BLaER1 (cell line): ENCODE measurements around the gene TSPAN9.
A peak's percentile ranks its signal among the peaks of the same experiment; 100 is the strongest.

ENCODE experiments used
- H3K27ac ChIP-seq: shearing (Covaris generic); formaldehyde crosslinking; 2 replicates; pipeline ENCODE4 v1.8.1; 2022
- H3K27me3 ChIP-seq: shearing (Covaris generic); formaldehyde crosslinking; 2 replicates; pipeline ENCODE4 v1.8.1; 2022
- H3K36me3 ChIP-seq: shearing (Covaris generic); formaldehyde crosslinking; 2 replicates; pipeline ENCODE4 v1.8.1; 2022
- H3K4me1 ChIP-seq: shearing (Covaris generic); formaldehyde crosslinking; 2 replicates; pipeline ENCODE4 v1.8.1; 2022
- H3K4me2 ChIP-seq: shearing (Covaris generic); formaldehyde crosslinking; 2 replicates; pipeline ENCODE4 v1.8.1; 2022
- H3K4me3 ChIP-seq: shearing (Covaris generic); formaldehyde crosslinking; 2 replicates; pipeline ENCODE4 v1.8.1; 2022
- H3K9ac ChIP-seq: shearing (Covaris generic); formaldehyde crosslinking; 2 replicates; pipeline ENCODE4 v1.8.1; 2022
- H3K9me3 ChIP-seq: shearing (Covaris generic); formaldehyde crosslinking; 2 replicates; pipeline ENCODE4 v1.8.1; 2022
- H4K20me1 ChIP-seq: shearing (Covaris generic); formaldehyde crosslinking; 2 replicates; pipeline ENCODE4 v1.8.1; 2022
- Cebpa-rat ChIP-seq: shearing (Covaris generic); IDR thresholded peaks from 2 replicates; pipeline ENCODE4 v1.8.1; 2022

TSPAN9 gene

GRCh38 chr12:3135522-3136461 is 58.6 kb downstream of the TSPAN9 start:
- H3K9me3 ChIP-seq: no peaks in the 10 kb centered on the region
- H3K4me3 ChIP-seq: no peak overlapping the region
- peaks cover 37% of the 10 kb centered on the region for H4K20me1 ChIP-seq
- H3K9ac ChIP-seq: no peak overlapping the region
- H3K27ac ChIP-seq: no peak overlapping the region
- no peak for TF ChIP-seq Cebpa-rat
- H3K36me3 ChIP-seq: no peaks in the 10 kb centered on the region
- H3K27me3 ChIP-seq: no peaks in the 10 kb centered on the region
- H3K4me2 ChIP-seq: no peak overlapping the region
- H3K4me1 ChIP-seq: peaks cover 79% of the 10 kb centered on the region

GRCh38 chr12:3136641-3137267 is 59.6 kb downstream of the TSPAN9 start:
- H3K9ac ChIP-seq: peak overlapping the region; percentile 29; the same call in 1 of the 2 replicates
- no peak overlapping the region for H3K4me3 ChIP-seq
- H3K27me3 ChIP-seq: no peaks in the 10 kb centered on the region
- 0 out of 2 replicates have a peak overlapping the region, but pooled peaks have one; percentile 40 for H3K27ac ChIP-seq
- TF ChIP-seq Cebpa-rat: no peak
- no peaks in the 10 kb centered on the region for H3K9me3 ChIP-seq
- H3K4me2 ChIP-seq: peak overlapping the region; percentile 61
- peaks cover 32% of the 10 kb centered on the region for H4K20me1 ChIP-seq
- peaks cover 69% of the 10 kb centered on the region for H3K4me1 ChIP-seq
- H3K36me3 ChIP-seq: no peaks in the 10 kb centered on the region

GRCh38 chr12:3137268-3137781 is 60.1 kb downstream of the TSPAN9 start:
- no peak for TF ChIP-seq Cebpa-rat
- no peak overlapping the region for H3K4me3 ChIP-seq
- H3K36me3 ChIP-seq: no peaks in the 10 kb centered on the region
- H3K9ac ChIP-seq: peak overlapping the region; percentile 29; the same call in 1 of the 2 replicates
- peaks cover 34% of the 10 kb centered on the region for H4K20me1 ChIP-seq
- H3K4me1 ChIP-seq: peaks cover 68% of the 10 kb centered on the region
- H3K27ac ChIP-seq: peak overlapping the region; percentile 40; the same call in 1 of the 2 replicates
- no peaks in the 10 kb centered on the region for H3K27me3 ChIP-seq
- no peaks in the 10 kb centered on the region for H3K9me3 ChIP-seq
- H3K4me2 ChIP-seq: peak overlapping the region; percentile 61

- Histone ChIP-seq H3K4me1 (peaks cover 64% of the 10 kb centered on the region), H3K27ac (peak overlapping the region; percentile 40; the same call in 1 of the 2 replicates), H4K20me1 (peaks cover 39% of the 10 kb centered on the region), H3K9me3 (no peaks in the 10 kb centered on the region), H3K36me3 (no peaks in the 10 kb centered on the region), H3K27me3 (no peaks in the 10 kb centered on the region), H3K4me3 (no peak overlapping the region), H3K4me2 (peak overlapping the region; percentile 61), H3K9ac (0 out of 2 replicates have a peak overlapping the region, but pooled peaks have one; percentile 29)
- no peak for TF ChIP-seq Cebpa-rat
These were observed 60.8 kb downstream of the TSPAN9 start for GRCh38 chr12:3137814-3138445.

GRCh38 chr12:3138941-3139511 is 61.8 kb downstream of the TSPAN9 start:
- peaks cover 39% of the 10 kb centered on the region for H4K20me1 ChIP-seq
- no peak overlapping the region for H3K4me3 ChIP-seq
- TF ChIP-seq Cebpa-rat: no peak
- H3K9ac ChIP-seq: 0 out of 2 replicates have a peak overlapping the region, but pooled peaks have one; percentile 19
- H3K4me2 ChIP-seq: peak overlapping the region; percentile 61
- H3K4me1 ChIP-seq: peaks cover 53% of the 10 kb centered on the region
- H3K36me3 ChIP-seq: no peaks in the 10 kb centered on the region
- peak overlapping the region; percentile 18; the same call in 1 of the 2 replicates for H3K27ac ChIP-seq
- H3K27me3 ChIP-seq: no peaks in the 10 kb centered on the region
- no peaks in the 10 kb centered on the region for H3K9me3 ChIP-seq

GRCh38 chr12:3139760-3140159 is 62.6 kb downstream of the TSPAN9 start:
- Histone ChIP-seq H3K27ac (no peak overlapping the region), H3K9ac (no peak overlapping the region), H3K9me3 (no peaks in the 10 kb centered on the region), H3K4me2 (peak overlapping the region; percentile 61; the same call in 1 of the 2 replicates), H3K4me3 (no peak overlapping the region), H4K20me1 (peaks cover 36% of the 10 kb centered on the region), H3K27me3 (no peaks in the 10 kb centered on the region), H3K36me3 (no peaks in the 10 kb centered on the region), H3K4me1 (peaks cover 46% of the 10 kb centered on the region)
- TF ChIP-seq Cebpa-rat: no peak

- H3K4me3 ChIP-seq: no peak overlapping the region
- no peak overlapping the region for H3K9ac ChIP-seq
- TF ChIP-seq Cebpa-rat: no peak
- H4K20me1 ChIP-seq: peaks cover 33% of the 10 kb centered on the region
- H3K4me2 ChIP-seq: no peak overlapping the region
- no peaks in the 10 kb centered on the region for H3K36me3 ChIP-seq
- no peak overlapping the region for H3K27ac ChIP-seq
- H3K9me3 ChIP-seq: no peaks in the 10 kb centered on the region
- H3K27me3 ChIP-seq: no peaks in the 10 kb centered on the region
- peaks cover 44% of the 10 kb centered on the region for H3K4me1 ChIP-seq
These were observed 63.1 kb downstream of the TSPAN9 start for GRCh38 chr12:3140284-3140683.

GRCh38 chr12:3141339-3142321 is 64.5 kb downstream of the TSPAN9 start:
- Histone ChIP-seq H3K36me3 (no peaks in the 10 kb centered on the region), H3K27ac (no peak overlapping the region), H3K27me3 (no peaks in the 10 kb centered on the region), H4K20me1 (peaks cover 27% of the 10 kb centered on the region), H3K9me3 (no peaks in the 10 kb centered on the region), H3K4me1 (peaks cover 47% of the 10 kb centered on the region), H3K9ac (no peak overlapping the region), H3K4me2 (no peak overlapping the region), H3K4me3 (no peak overlapping the region)
- TF ChIP-seq Cebpa-rat: no peak
